ENCODE data around the gene COL4A2.
"Not testable (repeated sequence)": the region's sequence is repeated elsewhere in the genome, so short reads cannot be mapped to it uniquely, and the experiment has no call there.

COL4A2 gene

GRCh38 chr13:110523838-110524540, 216.9 kb downstream of the COL4A2 start:
- no peak for DNase-seq

GRCh38 chr13:110524541-110525257, 217.6 kb downstream of the COL4A2 start:
- peak; percentile 91 for DNase-seq

GRCh38 chr13:110525328-110526319, 218.5 kb downstream of the COL4A2 start:
- DNase-seq, result peak; percentile 98

- no peak for DNase-seq
Measured at GRCh38 chr13:110528371-110528770, 221.3 kb downstream of the COL4A2 start.

- no peak for DNase-seq
Measured at GRCh38 chr13:110528911-110529310, 221.8 kb downstream of the COL4A2 start.

- no peak for DNase-seq
Measured at GRCh38 chr13:110529522-110530311, 222.6 kb downstream of the COL4A2 start.

GRCh38 chr13:110531100-110531499, 224.0 kb downstream of the COL4A2 start:
- no peak for DNase-seq

GRCh38 chr13:110531671-110532083, 224.6 kb downstream of the COL4A2 start:
- no peak for DNase-seq

- DNase-seq, result not testable (repeated sequence)
Measured at GRCh38 chr13:110532258-110532657, 225.2 kb downstream of the COL4A2 start.

- DNase-seq, result no peak
Measured at GRCh38 chr13:110533771-110534670, 226.9 kb downstream of the COL4A2 start.

GRCh38 chr13:110535526-110535925, 228.4 kb downstream of the COL4A2 start:
- no peak for DNase-seq

GRCh38 chr13:110536006-110536693, 229.1 kb downstream of the COL4A2 start:
- no peak for DNase-seq

- DNase-seq, result no peak
Measured at GRCh38 chr13:110538632-110539031, 231.5 kb downstream of the COL4A2 start.

- no peak for DNase-seq
Measured at GRCh38 chr13:110539894-110540293, 232.8 kb downstream of the COL4A2 start.

- DNase-seq, result no peak
Measured at GRCh38 chr13:110540871-110541525, 233.9 kb downstream of the COL4A2 start.

GRCh38 chr13:110541526-110541920, 234.4 kb downstream of the COL4A2 start:
- no peak for DNase-seq

- DNase-seq, result no peak
Measured at GRCh38 chr13:110542169-110542796, 235.2 kb downstream of the COL4A2 start.

GRCh38 chr13:110546378-110546777, 239.3 kb downstream of the COL4A2 start:
- no peak for DNase-seq

- DNase-seq, result peak; percentile 89
Measured at GRCh38 chr13:110546926-110547325, 239.8 kb downstream of the COL4A2 start.
